Measurements from ENCODE around the gene TENT4B. TPM values are rescaled to one million over a fixed set of nuclear protein-coding genes. Genes with fewer than 3 reads are reported as not detected.

Gene TENT4B
- total RNA-seq, 1 donor from 2014 or later = 7.1 TPM

DNA sequence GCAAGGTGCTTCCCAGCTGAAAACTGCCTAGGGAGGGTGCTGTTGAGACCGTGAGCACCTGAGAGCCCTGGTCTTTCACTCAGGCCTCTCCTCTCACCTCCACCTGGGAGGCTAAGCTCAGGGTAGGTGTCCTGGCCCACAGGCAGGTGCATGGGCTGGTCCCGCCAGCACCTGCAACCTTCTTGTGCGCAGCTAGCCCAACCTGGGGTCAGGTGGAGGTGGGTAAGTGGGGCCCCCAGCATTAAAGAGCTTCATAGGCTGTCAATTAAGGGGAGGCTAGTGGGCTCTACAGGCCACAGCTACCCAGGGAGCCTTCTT lies 122.0 kb downstream of the TENT4B start:
- Mint-ChIP-seq H3K27ac (ENCODE audit: unreplicated experiment) (no peak overlapping the region), H3K4me1 (ENCODE audit: unreplicated experiment) (no peaks in the 10 kb centered on the region), H3K9me3 (ENCODE audit: unreplicated experiment) (no peaks in the 10 kb centered on the region), H3K27me3 (ENCODE audit: unreplicated experiment) (peaks cover 3% of the 10 kb centered on the region), H3K36me3 (ENCODE audit: low read depth, unreplicated experiment) (no peaks in the 10 kb centered on the region), H3K4me3 (ENCODE audit: unreplicated experiment) (no peak overlapping the region)
- TF ChIP-seq, protein P1, sequence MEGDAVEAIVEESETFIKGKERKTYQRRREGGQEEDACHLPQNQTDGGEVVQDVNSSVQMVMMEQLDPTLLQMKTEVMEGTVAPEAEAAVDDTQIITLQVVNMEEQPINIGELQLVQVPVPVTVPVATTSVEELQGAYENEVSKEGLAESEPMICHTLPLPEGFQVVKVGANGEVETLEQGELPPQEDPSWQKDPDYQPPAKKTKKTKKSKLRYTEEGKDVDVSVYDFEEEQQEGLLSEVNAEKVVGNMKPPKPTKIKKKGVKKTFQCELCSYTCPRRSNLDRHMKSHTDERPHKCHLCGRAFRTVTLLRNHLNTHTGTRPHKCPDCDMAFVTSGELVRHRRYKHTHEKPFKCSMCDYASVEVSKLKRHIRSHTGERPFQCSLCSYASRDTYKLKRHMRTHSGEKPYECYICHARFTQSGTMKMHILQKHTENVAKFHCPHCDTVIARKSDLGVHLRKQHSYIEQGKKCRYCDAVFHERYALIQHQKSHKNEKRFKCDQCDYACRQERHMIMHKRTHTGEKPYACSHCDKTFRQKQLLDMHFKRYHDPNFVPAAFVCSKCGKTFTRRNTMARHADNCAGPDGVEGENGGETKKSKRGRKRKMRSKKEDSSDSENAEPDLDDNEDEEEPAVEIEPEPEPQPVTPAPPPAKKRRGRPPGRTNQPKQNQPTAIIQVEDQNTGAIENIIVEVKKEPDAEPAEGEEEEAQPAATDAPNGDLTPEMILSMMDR (IDR thresholded peaks at IDR 0.05; ENCODE audit: unreplicated experiment) = no peak
- no peak for DNase-seq (ENCODE audit: low spot score)

DNA sequence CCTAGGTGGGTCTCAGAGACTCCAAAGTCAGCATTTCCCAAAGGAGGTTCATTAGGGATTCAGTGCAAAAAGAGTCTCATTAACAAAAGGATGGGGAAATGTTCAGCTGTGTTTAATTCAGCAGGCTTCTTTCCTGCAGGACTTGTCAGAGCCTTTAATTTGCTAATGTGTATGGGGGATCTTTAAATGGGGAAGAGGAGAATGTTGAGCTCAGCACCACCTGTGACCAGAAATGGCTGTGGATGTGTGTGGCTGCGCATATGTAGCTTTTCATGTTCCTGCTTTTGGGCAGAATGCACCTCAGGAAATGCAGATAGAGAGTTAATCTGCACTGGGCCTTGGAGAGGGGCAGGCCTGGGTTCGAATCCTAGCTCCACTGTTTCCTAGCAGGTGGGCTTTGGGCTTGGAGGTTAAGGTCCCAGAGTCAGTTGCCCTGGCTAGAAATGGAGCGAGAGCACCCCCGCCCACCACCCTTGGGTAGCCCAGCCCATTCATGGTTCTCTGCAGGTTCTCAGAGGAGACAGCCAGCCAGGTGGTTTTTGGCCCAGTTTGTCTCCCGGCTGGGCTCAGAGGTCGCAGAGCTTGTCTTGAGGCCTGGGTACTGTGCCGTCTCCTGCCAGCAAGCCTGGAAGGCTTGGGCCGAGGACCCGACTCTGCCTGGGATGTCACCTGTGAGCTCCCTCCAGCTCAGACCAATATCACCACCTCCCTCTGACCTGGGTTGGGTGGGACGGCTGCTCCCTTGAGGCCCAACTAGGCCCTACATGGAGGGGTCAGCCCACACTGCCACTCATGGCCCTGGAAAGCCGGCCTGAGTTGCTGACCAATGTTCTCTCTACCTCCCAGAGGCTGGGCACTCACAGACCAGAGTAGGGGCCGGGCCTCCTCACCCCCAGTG lies 122.6 kb downstream of the TENT4B start:
- DNase-seq (ENCODE audit: low spot score) = no peak
- TF ChIP-seq, protein P1 (IDR thresholded peaks at IDR 0.05; ENCODE audit: unreplicated experiment) = no peak
- peaks cover 3% of the 10 kb centered on the region for H3K27me3 Mint-ChIP-seq (ENCODE audit: unreplicated experiment)
- H3K4me3 Mint-ChIP-seq (ENCODE audit: unreplicated experiment) = no peak overlapping the region
- no peaks in the 10 kb centered on the region for H3K4me1 Mint-ChIP-seq (ENCODE audit: unreplicated experiment)
- no peak overlapping the region for H3K27ac Mint-ChIP-seq (ENCODE audit: unreplicated experiment)
- peaks cover 4% of the 10 kb centered on the region for H3K36me3 Mint-ChIP-seq (ENCODE audit: low read depth, unreplicated experiment)
- no peaks in the 10 kb centered on the region for H3K9me3 Mint-ChIP-seq (ENCODE audit: unreplicated experiment)

DNA sequence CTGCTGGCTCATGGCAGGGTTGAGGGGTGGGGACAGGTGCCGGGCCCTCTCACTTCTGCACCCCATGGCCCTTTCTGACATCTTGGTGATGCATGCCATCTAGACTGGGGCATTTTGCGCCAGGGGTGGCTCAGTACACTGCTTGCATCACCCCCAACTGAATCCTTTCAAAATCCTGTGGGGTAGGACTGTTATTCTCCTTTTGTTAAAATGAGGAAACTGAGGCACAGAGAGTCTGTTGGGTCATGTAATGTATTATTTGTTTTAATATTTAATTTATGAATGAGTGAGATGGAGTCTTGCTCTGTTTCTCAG lies 123.2 kb downstream of the TENT4B start:
- Mint-ChIP-seq H3K9me3 (ENCODE audit: unreplicated experiment) (no peaks in the 10 kb centered on the region), H3K4me1 (ENCODE audit: unreplicated experiment) (no peaks in the 10 kb centered on the region), H3K36me3 (ENCODE audit: low read depth, unreplicated experiment) (peaks cover 4% of the 10 kb centered on the region), H3K27me3 (ENCODE audit: unreplicated experiment) (peaks cover 3% of the 10 kb centered on the region), H3K27ac (ENCODE audit: unreplicated experiment) (no peak overlapping the region), H3K4me3 (ENCODE audit: unreplicated experiment) (no peak overlapping the region)
- TF ChIP-seq, protein P1 (IDR thresholded peaks at IDR 0.05; ENCODE audit: unreplicated experiment) = no peak
- DNase-seq (ENCODE audit: low spot score) = no peak

DNA sequence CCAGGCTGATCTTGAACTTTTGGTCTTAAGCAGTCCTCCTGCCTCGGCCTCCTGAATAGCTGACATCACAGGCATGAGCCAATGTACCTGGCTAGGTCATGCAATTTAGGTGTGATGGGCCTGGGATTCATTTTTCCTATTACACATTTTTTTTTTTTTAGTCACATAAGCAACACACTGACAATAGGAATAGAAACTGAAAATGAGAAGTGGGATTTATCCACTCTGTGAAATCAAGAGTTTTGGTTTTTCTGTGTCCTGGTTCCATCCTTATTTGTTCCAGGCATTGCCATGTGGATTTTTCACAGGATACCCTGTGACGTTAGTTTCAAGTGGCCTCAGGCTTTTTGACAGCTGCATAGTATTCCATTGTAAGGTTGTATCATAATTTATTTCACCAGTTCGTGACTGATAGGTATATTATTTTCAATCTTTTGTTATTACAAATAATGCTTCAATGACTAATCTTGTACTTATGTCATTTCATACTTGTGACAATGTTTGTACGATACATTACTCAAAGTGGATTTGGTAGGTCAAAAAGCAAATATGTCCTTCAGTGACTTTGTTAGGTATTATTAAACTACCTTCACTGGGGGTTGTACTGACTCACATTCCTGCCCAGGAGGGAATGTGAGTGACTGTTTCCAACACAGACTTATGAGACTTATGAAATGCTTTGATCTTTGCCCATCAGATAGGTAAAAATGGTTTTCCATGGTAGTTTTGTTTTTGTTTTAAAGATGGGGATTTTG lies 123.9 kb downstream of the TENT4B start:
- Mint-ChIP-seq H3K36me3 (ENCODE audit: low read depth, unreplicated experiment) (peaks cover 4% of the 10 kb centered on the region), H3K4me1 (ENCODE audit: unreplicated experiment) (no peaks in the 10 kb centered on the region), H3K9me3 (ENCODE audit: unreplicated experiment) (no peaks in the 10 kb centered on the region), H3K27me3 (ENCODE audit: unreplicated experiment) (peaks cover 3% of the 10 kb centered on the region), H3K27ac (ENCODE audit: unreplicated experiment) (no peak overlapping the region), H3K4me3 (ENCODE audit: unreplicated experiment) (no peak overlapping the region)
- no peak for DNase-seq (ENCODE audit: low spot score)
- TF ChIP-seq, protein P1 (IDR thresholded peaks at IDR 0.05; ENCODE audit: unreplicated experiment) = no peak

DNA sequence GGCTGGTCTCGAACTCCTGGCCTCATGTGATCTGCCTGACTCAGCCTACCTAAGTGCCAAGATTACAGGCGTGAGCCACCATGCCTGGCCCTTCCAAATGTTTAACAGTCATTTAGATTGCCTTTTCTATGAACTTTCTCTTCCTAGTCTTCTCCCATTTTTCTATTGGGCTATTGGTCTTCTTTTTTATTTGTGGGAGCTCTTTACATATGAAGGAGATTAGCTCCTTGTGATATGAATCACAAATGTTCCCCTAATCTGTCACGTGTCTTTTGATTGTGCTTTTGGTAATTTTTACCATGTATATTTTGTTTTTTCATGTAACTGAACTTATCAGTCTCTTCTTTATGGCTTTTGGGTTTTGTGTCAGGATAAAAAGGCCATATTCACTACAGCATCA lies 125.1 kb downstream of the TENT4B start:
- Mint-ChIP-seq H3K36me3 (ENCODE audit: low read depth, unreplicated experiment) (peaks cover 4% of the 10 kb centered on the region), H3K4me1 (ENCODE audit: unreplicated experiment) (peaks cover 5% of the 10 kb centered on the region), H3K27me3 (ENCODE audit: unreplicated experiment) (peaks cover 3% of the 10 kb centered on the region), H3K4me3 (ENCODE audit: unreplicated experiment) (no peak overlapping the region), H3K27ac (ENCODE audit: unreplicated experiment) (no peak overlapping the region), H3K9me3 (ENCODE audit: unreplicated experiment) (no peaks in the 10 kb centered on the region)
- TF ChIP-seq, protein P1 (IDR thresholded peaks at IDR 0.05; ENCODE audit: unreplicated experiment) = no peak
- no peak for DNase-seq (ENCODE audit: low spot score)

All from endothelial cell (in vitro differentiated cells).